ENCODE data around the gene ACSS1.

GRCh38 chr20:24992487-24993205 lies 65.3 kb downstream of the ACSS1 start, which contains the start of gene APMAP:
- peak; percentile 98 for TF ChIP-seq POLR2A (IDR thresholded peaks at IDR 0.05; ENCODE audit: low read length)
- no peak for TF ChIP-seq GATA1 (IDR thresholded peaks at IDR 0.05; ENCODE audit: low read depth, low read length)

Data from erythroblast (primary cell).